Mesothelial cell of epicardium (in vitro differentiated cells): ENCODE data around the gene NUFIP2. TPM values are rescaled to one million over a fixed set of nuclear protein-coding genes. Genes with fewer than 3 reads are reported as not detected.
"Not testable (repeated sequence)": the region's sequence is repeated elsewhere in the genome, so short reads cannot be mapped to it uniquely, and the experiment has no call there.

Experiments
- DNase-seq, 2 experiments: peaks; one replicate each; pipeline ENCODE4 v3.0.0; 2021; ENCODE audit warnings: low spot score in 2 of 2; ENCODE audit not compliant: unreplicated experiment in 2 of 2
- H3K27ac Mint-ChIP-seq: 2 replicates; pipeline ENCODE4 v1.8.0; 2021; ENCODE audit warnings: mixed read lengths
- H3K27me3 Mint-ChIP-seq: 2 replicates; pipeline ENCODE4 v1.8.0; 2021; ENCODE audit warnings: low read depth, mixed read lengths
- H3K36me3 Mint-ChIP-seq: 2 replicates; pipeline ENCODE4 v1.8.0; 2021; ENCODE audit warnings: mixed read lengths
- H3K4me1 Mint-ChIP-seq: 2 replicates; pipeline ENCODE4 v1.8.0; 2021; ENCODE audit warnings: mixed read lengths
- H3K4me3 Mint-ChIP-seq: 2 replicates; pipeline ENCODE4 v1.8.0; 2021; ENCODE audit warnings: mild to moderate bottlenecking, moderate library complexity, mixed read lengths
- H3K9me3 Mint-ChIP-seq: 2 replicates; pipeline ENCODE4 v1.8.0; 2021; ENCODE audit warnings: mixed read lengths
- total RNA-seq: library from RNA; stranded (reverse); gene quantifications from 3 replicates; pipeline ENCODE4 v1.2.1, GENCODE V29; 2021
- TF ChIP-seq, protein P1 (sequence below): fragments of 200-600 bp; sonication (generic); IDR thresholded peaks from one replicate; pipeline ENCODE4 v1.5.0; 2021; ENCODE audit warnings: antibody characterized with exemption; ENCODE audit not compliant: unreplicated experiment

NUFIP2 gene
- total RNA-seq, 1 donor from 2014 or later = 59.8 TPM

- Mint-ChIP-seq H3K27ac (no peak overlapping the region), H3K4me1 (peaks cover 9% of the 10 kb centered on the region), H3K9me3 (no peaks in the 10 kb centered on the region), H3K4me3 (no peak overlapping the region), H3K27me3 (no peaks in the 10 kb centered on the region), H3K36me3 (peaks cover 58% of the 10 kb centered on the region)
- no peak for DNase-seq
- TF ChIP-seq, protein P1, sequence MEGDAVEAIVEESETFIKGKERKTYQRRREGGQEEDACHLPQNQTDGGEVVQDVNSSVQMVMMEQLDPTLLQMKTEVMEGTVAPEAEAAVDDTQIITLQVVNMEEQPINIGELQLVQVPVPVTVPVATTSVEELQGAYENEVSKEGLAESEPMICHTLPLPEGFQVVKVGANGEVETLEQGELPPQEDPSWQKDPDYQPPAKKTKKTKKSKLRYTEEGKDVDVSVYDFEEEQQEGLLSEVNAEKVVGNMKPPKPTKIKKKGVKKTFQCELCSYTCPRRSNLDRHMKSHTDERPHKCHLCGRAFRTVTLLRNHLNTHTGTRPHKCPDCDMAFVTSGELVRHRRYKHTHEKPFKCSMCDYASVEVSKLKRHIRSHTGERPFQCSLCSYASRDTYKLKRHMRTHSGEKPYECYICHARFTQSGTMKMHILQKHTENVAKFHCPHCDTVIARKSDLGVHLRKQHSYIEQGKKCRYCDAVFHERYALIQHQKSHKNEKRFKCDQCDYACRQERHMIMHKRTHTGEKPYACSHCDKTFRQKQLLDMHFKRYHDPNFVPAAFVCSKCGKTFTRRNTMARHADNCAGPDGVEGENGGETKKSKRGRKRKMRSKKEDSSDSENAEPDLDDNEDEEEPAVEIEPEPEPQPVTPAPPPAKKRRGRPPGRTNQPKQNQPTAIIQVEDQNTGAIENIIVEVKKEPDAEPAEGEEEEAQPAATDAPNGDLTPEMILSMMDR = no peak
Observed at GRCh38 chr17:29278692-29279091, 15.3 kb downstream of the NUFIP2 start.

DNA sequence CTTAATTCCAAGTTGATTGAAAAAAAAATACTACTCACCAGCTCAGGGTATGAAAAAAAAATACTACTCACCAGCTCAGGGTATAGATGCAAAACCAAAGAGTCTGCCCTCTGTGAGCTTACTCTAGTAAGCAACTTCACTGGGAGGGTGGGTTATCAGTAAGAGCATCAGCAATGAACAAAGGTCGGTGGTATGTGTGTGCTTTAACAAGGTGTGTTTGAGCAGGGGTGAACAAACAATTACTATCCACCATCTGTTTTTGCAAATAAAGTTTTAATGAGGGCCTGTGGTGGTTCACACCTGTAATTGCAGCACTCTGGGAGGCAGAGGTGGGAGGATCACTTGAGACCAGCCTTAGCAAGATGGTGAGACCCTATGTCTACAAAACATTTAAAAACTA is 20.0 kb downstream of the NUFIP2 start:
- peaks cover 40% of the 10 kb centered on the region for H3K36me3 Mint-ChIP-seq
- no peak overlapping the region for H3K4me3 Mint-ChIP-seq
- no peaks in the 10 kb centered on the region for H3K9me3 Mint-ChIP-seq
- TF ChIP-seq, protein P1 = no peak
- H3K27me3 Mint-ChIP-seq = no peaks in the 10 kb centered on the region
- peaks cover 7% of the 10 kb centered on the region for H3K4me1 Mint-ChIP-seq
- peak overlapping the region; percentile 30 for H3K27ac Mint-ChIP-seq
- DNase-seq = no peak

DNA sequence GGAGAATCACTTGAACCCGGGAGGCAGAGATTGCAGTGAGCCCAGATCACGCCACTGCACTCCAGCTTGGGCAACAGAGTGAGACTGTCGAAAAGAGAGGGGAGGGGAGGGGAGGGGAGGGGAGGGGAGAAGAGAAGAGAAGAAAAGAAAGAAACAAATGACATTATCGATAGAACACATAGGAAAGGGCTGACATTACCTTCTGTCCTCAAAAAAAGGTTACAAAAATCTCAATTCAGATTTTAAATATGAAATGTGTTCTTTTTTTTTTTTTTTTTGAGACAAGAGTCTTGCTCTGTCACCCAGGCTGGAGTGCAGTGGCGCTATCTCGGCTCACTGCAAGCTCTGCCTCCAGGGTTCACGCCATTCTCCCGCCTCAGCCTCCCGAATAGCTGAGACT is 22.0 kb downstream of the NUFIP2 start:
- peaks cover 33% of the 10 kb centered on the region for H3K36me3 Mint-ChIP-seq
- not testable (repeated sequence) for H3K27ac Mint-ChIP-seq, DNase-seq, H3K27me3 Mint-ChIP-seq, H3K4me1 Mint-ChIP-seq, H3K4me3 Mint-ChIP-seq, H3K9me3 Mint-ChIP-seq

DNA sequence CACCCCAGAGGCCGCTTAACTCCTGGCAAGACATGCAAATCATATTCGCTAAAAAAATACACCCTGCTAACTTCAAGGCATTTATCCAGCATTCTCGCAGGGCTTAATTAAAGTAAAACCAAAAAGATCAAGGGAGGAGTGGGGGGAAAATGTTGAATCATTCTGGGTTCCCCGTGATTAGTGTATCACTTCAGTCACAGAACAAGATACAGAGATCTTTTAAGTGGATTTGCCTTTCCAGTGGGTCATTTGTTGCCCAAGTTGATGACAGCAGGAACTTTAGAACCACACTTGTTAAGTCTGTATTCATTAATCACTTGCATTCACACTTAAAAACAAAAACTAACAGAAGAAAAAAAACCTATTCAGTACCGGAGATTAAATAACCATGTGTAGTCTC is 30.0 kb downstream of the NUFIP2 start:
- no peak overlapping the region for H3K27ac Mint-ChIP-seq

GRCh38 chr17:29257756-29258155 is 36.2 kb downstream of the NUFIP2 start:
- peaks cover 10% of the 10 kb centered on the region for H3K4me1 Mint-ChIP-seq
- H3K27ac Mint-ChIP-seq = no peak overlapping the region
- H3K27me3 Mint-ChIP-seq = no peaks in the 10 kb centered on the region
- H3K36me3 Mint-ChIP-seq = peaks cover 23% of the 10 kb centered on the region
- DNase-seq = no peak
- no peak overlapping the region for H3K4me3 Mint-ChIP-seq
- TF ChIP-seq, protein P1 = no peak
- H3K9me3 Mint-ChIP-seq = no peaks in the 10 kb centered on the region

More for the DNA sequence above, 30.0 kb downstream of the NUFIP2 start:
- DNase-seq = no peak
- H3K4me1 Mint-ChIP-seq = no peaks in the 10 kb centered on the region
- H3K36me3 Mint-ChIP-seq = peaks cover 34% of the 10 kb centered on the region
- no peaks in the 10 kb centered on the region for H3K9me3 Mint-ChIP-seq
- H3K27me3 Mint-ChIP-seq = no peaks in the 10 kb centered on the region
- no peak overlapping the region for H3K4me3 Mint-ChIP-seq
- TF ChIP-seq, protein P1 = no peak

- Mint-ChIP-seq H3K9me3 (no peaks in the 10 kb centered on the region), H3K4me3 (no peak overlapping the region), H3K36me3 (peaks cover 23% of the 10 kb centered on the region), H3K27me3 (no peaks in the 10 kb centered on the region), H3K4me1 (peaks cover 10% of the 10 kb centered on the region), H3K27ac (peak overlapping the region; percentile 13)
- DNase-seq = no peak
- TF ChIP-seq, protein P1 = no peak
Observed at GRCh38 chr17:29256735-29257466, 37.0 kb downstream of the NUFIP2 start.
